Fibroblast of pulmonary artery (primary cell): ENCODE results near the gene HS2ST1.
"Not testable (repeated sequence)": the region's sequence is repeated elsewhere in the genome, so short reads cannot be mapped to it uniquely, and the experiment has no call there.

Source experiments
- DNase-seq: peaks from one replicate; pipeline ENCODE4 v3.0.0-alpha.2; 2010; ENCODE audit warnings: low read depth
- H3K4me3 ChIP-seq: replicated peaks from 2 replicates; pipeline ENCODE4 v1.5.1; 2011; ENCODE audit warnings: low read depth, mild to moderate bottlenecking, control low read depth, low read length, moderate library complexity
- TF ChIP-seq, protein P1 (sequence below): IDR thresholded peaks from 2 replicates; pipeline ENCODE4 v1.5.1; 2011; ENCODE audit warnings: mild to moderate bottlenecking, control low read depth, low read length, inconsistent platforms; ENCODE audit errors: missing control alignments

The HS2ST1 gene

DNA sequence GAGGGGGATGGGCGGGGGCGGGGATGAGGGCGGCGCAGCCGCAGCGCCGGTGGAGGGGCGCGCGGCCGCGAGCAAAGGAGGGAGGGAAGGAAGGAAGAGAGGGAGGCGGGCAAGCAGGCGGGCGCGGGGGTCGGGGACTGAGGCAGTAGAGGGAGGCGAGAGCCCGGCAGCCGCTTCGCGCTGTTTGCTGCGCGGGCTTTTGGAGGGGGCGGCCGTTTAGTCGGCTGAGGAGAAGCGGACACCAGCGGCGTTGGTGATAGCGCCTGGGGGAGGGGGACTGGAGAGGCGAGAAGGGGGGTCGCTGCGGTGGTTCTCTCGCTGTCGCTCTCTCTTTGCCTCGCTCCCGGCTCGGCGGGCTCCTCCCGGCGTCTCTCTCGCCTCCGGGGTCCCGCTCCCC lies at the start of gene HS2ST1:
HS2ST1 (plus strand) TSS at position 35 of the 397 bp plus-strand sequence.
- peak within 1 kb of the TSS; percentile 91 for H3K4me3 ChIP-seq
- DNase-seq, result no peak
- TF ChIP-seq, protein P1, sequence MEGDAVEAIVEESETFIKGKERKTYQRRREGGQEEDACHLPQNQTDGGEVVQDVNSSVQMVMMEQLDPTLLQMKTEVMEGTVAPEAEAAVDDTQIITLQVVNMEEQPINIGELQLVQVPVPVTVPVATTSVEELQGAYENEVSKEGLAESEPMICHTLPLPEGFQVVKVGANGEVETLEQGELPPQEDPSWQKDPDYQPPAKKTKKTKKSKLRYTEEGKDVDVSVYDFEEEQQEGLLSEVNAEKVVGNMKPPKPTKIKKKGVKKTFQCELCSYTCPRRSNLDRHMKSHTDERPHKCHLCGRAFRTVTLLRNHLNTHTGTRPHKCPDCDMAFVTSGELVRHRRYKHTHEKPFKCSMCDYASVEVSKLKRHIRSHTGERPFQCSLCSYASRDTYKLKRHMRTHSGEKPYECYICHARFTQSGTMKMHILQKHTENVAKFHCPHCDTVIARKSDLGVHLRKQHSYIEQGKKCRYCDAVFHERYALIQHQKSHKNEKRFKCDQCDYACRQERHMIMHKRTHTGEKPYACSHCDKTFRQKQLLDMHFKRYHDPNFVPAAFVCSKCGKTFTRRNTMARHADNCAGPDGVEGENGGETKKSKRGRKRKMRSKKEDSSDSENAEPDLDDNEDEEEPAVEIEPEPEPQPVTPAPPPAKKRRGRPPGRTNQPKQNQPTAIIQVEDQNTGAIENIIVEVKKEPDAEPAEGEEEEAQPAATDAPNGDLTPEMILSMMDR, result no peak

DNA sequence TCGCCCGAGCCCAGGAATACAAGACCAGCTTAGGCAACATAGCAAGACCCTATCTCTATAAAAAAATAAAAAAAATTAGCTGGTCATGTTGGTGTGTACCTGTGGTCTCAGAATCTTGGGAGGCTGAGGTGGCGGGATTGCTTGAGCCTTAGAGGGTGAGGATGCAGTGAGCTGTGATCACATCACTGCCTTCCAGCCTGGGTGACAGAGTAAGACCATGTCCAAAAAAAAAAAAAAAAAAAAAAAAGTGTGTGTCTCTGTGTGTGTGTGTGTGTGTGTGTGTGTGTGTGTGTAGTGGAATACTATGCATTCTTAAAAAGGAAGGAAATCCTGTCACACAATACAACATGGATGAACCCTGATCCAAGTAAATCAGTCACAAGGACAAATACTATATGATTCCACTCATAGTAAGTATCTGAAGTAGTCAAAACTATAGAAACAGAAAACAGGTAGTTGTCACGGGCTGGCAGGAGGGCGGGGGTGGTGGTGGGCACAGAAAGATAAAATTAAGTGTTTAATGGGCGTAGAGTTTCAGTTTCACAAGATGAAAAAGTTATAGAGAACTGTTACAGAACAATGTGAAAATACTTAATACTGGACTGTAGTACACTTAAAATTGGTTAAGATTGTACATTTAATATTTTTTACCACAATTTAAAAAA lies 48.3 kb upstream of the HS2ST1 start:
- DNase-seq, result no peak
- TF ChIP-seq, protein P1, result no peak
- H3K4me3 ChIP-seq, result no peak overlapping the region

DNA sequence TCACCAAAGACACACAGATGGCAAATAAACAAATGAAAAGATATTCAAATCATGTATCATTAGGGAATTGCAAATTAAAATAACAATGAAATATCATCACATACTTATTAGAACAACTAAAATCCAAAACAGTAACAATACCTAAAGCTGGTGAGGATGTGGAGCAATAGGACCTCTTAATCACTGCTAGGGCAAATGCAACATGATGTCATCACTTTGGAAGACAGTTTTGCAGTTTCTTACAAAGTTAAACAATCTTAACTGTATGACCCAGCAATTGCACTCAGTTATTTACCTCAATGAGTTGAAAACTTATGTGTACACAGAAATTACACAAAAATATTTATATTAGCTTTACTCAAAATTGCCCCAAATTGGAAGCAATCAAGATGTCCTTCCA lies 47.8 kb upstream of the HS2ST1 start:
- no peak overlapping the region for H3K4me3 ChIP-seq
- TF ChIP-seq, protein P1, result no peak
- peak; percentile 81 for DNase-seq

DNA sequence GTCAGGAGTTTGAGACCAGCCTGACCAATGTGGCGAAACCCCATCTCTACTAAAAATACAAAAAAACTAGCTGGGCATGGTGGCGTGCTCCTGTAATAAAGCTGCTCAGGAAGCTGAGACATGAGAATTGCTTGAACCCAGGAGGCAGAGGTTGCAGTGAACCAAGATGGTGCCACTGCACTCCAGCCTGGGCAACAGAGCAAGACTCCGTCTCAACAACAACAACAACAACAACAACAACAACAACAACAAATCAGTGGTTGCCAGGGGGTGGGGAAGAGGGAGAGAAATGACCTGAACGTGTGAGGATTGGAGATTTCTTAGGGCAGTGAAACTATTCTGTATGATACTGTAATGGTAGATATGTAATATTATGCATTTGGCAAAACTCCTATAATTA lies 47.2 kb upstream of the HS2ST1 start:
- not testable (repeated sequence) for H3K4me3 ChIP-seq, DNase-seq

DNA sequence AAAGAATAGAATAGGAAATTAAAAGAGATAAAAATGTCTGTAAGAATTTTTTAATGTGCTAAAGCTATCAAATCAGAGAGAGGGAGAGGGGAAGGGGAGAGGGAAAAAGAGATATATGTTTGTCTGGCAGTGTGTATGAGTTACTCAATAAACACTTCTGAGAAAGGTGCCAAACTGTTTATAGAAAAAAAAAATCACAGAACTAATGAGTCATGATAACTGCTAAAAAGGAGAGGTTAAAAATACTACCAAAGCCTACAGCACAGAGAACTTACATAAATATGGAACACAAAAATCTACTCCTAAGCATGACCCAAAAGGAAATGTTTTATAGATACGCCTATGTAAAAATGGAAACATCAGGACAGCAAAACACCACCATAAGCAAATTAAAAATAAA lies 46.0 kb upstream of the HS2ST1 start:
- TF ChIP-seq, protein P1, result no peak
- H3K4me3 ChIP-seq, result no peak overlapping the region
- DNase-seq, result peak; percentile 22

DNA sequence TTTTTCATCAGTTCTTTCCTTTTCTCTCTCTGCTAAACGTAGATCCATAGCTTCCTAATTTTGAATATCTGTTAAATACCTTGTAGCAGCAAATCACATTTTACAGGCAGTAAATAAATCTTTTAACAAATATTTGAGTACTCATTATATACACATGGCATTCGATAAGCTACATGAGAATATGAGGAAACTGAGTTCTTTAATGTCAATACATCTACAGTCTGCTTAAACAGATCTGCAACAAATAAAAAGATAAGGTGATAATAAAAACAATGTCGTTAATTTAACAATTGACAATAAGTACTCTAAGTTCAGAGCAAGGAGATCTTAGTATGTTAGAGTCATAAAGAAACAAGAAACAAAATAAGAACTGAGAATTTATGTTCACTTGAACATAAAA lies 43.4 kb upstream of the HS2ST1 start:
- DNase-seq, result no peak
- TF ChIP-seq, protein P1, result no peak
- no peak overlapping the region for H3K4me3 ChIP-seq

DNA sequence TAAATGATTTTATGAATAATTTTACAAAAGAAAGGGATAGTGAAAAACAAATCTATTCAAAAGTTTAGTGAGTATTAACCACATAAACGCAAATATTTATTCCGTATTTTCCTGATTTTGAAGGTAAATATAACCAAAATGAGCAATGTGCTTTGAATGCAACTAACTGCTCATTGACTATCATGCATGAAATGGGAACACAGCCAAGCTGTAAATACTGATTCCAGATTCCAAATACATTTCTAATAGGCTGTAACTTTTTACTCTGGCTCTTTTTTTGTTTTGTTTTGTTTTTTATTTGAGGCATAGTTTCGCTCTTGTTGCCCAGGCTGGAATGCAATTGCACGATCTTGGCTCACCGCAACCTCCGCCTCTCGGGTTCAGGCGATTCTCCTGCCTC lies 42.3 kb upstream of the HS2ST1 start:
- TF ChIP-seq, protein P1, result no peak
- no peak overlapping the region for H3K4me3 ChIP-seq
- DNase-seq, result peak; percentile 10
